ENCODE results near the gene TXNDC5.
"Not testable (repeated sequence)": the region's sequence is repeated elsewhere in the genome, so short reads cannot be mapped to it uniquely, and the experiment has no call there.

The TXNDC5 gene

GRCh38 chr6:7914311-7914710 lies 3.7 kb upstream of the TXNDC5 start:
- no peak for DNase-seq (ENCODE audit: low read depth, low spot score)

- DNase-seq (ENCODE audit: low read depth, low spot score), result no peak
Measured at GRCh38 chr6:7912736-7913517, 2.3 kb upstream of the TXNDC5 start.

- no peak for DNase-seq (ENCODE audit: low read depth, low spot score)
Measured at GRCh38 chr6:7912024-7912423, 1.4 kb upstream of the TXNDC5 start.

- no peak for DNase-seq (ENCODE audit: low read depth, low spot score)
Measured at GRCh38 chr6:7911345-7911725, 747 bp upstream of the TXNDC5 start.

GRCh38 chr6:7910298-7910653 lies 312 bp downstream of the TXNDC5 start:
- no peak for DNase-seq (ENCODE audit: low read depth, low spot score)

- DNase-seq (ENCODE audit: low read depth, low spot score), result no peak
Measured at GRCh38 chr6:7909323-7910276, 988 bp downstream of the TXNDC5 start.

GRCh38 chr6:7907159-7907558 lies 3.4 kb downstream of the TXNDC5 start:
- DNase-seq (ENCODE audit: low read depth, low spot score), result no peak

- no peak for DNase-seq (ENCODE audit: low read depth, low spot score)
Measured at GRCh38 chr6:7906741-7907140, 3.8 kb downstream of the TXNDC5 start.

GRCh38 chr6:7905416-7905815 lies 5.2 kb downstream of the TXNDC5 start:
- no peak for DNase-seq (ENCODE audit: low read depth, low spot score)

GRCh38 chr6:7904654-7905319 lies 5.8 kb downstream of the TXNDC5 start:
- no peak for DNase-seq (ENCODE audit: low read depth, low spot score)

GRCh38 chr6:7903673-7904072 lies 6.9 kb downstream of the TXNDC5 start:
- DNase-seq (ENCODE audit: low read depth, low spot score), result no peak

GRCh38 chr6:7902867-7903266 lies 7.7 kb downstream of the TXNDC5 start:
- no peak for DNase-seq (ENCODE audit: low read depth, low spot score)

GRCh38 chr6:7902221-7902620 lies 8.4 kb downstream of the TXNDC5 start:
- no peak for DNase-seq (ENCODE audit: low read depth, low spot score)

GRCh38 chr6:7901780-7902179 lies 8.8 kb downstream of the TXNDC5 start:
- DNase-seq (ENCODE audit: low read depth, low spot score), result no peak

- DNase-seq (ENCODE audit: low read depth, low spot score), result no peak
Measured at GRCh38 chr6:7901056-7901455, 9.5 kb downstream of the TXNDC5 start.

- no peak for DNase-seq (ENCODE audit: low read depth, low spot score)
Measured at GRCh38 chr6:7900621-7901020, 10.0 kb downstream of the TXNDC5 start.

GRCh38 chr6:7899889-7900213 lies 10.7 kb downstream of the TXNDC5 start:
- no peak for DNase-seq (ENCODE audit: low read depth, low spot score)

GRCh38 chr6:7899101-7899888 lies 11.3 kb downstream of the TXNDC5 start:
- DNase-seq (ENCODE audit: low read depth, low spot score), result no peak

- DNase-seq (ENCODE audit: low read depth, low spot score), result not testable (repeated sequence)
Measured at GRCh38 chr6:7898193-7898586, 12.4 kb downstream of the TXNDC5 start.

GRCh38 chr6:7897461-7898192 lies 13.0 kb downstream of the TXNDC5 start:
- DNase-seq (ENCODE audit: low read depth, low spot score), result no peak

GRCh38 chr6:7896465-7896987 lies 14.1 kb downstream of the TXNDC5 start:
- no peak for DNase-seq (ENCODE audit: low read depth, low spot score)

All from brain pericyte (primary cell).